ENCODE measurements around the gene AKR1C4. TPM values are rescaled to one million over a fixed set of nuclear protein-coding genes. Genes with fewer than 3 reads are reported as not detected.

Gene AKR1C4
- total RNA-seq, 1 donor: not detected

DNA sequence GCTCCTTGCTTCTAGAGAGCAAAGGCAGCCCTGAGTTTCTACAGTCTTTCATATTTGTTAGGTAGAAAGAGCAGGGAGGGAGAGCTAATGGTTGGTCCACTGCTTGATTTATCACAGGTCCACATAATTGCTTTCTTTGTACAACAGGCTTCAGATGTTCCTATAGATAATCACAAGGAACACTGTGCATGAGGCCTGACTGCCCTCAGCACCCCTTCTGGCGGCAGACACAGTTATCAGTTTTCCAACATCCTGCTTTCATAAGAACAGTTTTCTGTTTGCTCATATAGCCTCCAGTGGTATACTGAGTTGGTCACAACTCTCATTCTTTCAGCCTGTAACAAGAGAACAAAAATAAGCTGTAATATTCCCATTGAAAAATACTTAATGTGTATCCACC, 69.7 kb downstream of the AKR1C4 start:
- no peaks in the 10 kb centered on the region for H3K27me3 ChIP-seq (ENCODE audit: insufficient read depth, low read length)
- H2AFZ ChIP-seq (ENCODE audit: low read length): no peak overlapping the region
- TF ChIP-seq CTCF (IDR thresholded peaks at IDR 0.05; ENCODE audit: extremely low read depth, low read depth, low read length): no peak
- no peaks in the 10 kb centered on the region for H3K36me3 ChIP-seq (ENCODE audit: insufficient read depth, low read length)
- no peak overlapping the region for H3K4me3 ChIP-seq (ENCODE audit: insufficient read depth, low read length)
- no peaks in the 10 kb centered on the region for H4K20me1 ChIP-seq (ENCODE audit: insufficient read depth, low read length)
- no peak for DNase-seq (ENCODE audit: insufficient read length, low spot score, missing footprints)
- no peaks in the 10 kb centered on the region for H3K9me3 ChIP-seq (ENCODE audit: low read depth, low read length)
- H3K4me1 ChIP-seq (ENCODE audit: insufficient read depth, low read length): no peaks in the 10 kb centered on the region
- no peak overlapping the region for H3K27ac ChIP-seq (ENCODE audit: low read depth, low read length)
- H3K79me2 ChIP-seq (ENCODE audit: insufficient read depth, low read length): no peaks in the 10 kb centered on the region
- H3K4me2 ChIP-seq (ENCODE audit: insufficient read depth, low read length): no peak overlapping the region

- no peak for DNase-seq (ENCODE audit: insufficient read length, low spot score, missing footprints)
- no peaks in the 10 kb centered on the region for H4K20me1 ChIP-seq (ENCODE audit: insufficient read depth, low read length)
- no peak overlapping the region for H2AFZ ChIP-seq (ENCODE audit: low read length)
These were observed 70.2 kb downstream of the AKR1C4 start for GRCh38 chr10:5266804-5267203.

DNA sequence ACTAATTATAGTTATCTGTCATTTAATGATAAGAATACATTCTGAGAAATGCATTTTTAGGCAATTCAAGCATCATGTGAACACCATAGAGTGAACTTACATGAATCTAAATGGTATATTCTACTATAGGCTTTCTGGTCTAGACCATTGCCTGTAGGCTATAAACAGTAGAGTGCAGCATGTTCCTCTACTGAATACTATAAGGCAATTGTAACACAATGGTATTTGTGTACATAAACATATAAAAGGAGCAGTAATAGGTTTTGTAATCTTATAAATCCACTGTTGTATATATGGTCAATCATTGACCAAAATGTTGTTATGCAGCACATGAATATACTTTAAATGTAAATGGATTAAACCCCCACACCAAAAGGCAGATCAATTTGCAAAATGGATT, 71.6 kb downstream of the AKR1C4 start:
- H3K9me3 ChIP-seq (ENCODE audit: low read depth, low read length): no peaks in the 10 kb centered on the region
- no peak for DNase-seq (ENCODE audit: insufficient read length, low spot score, missing footprints)
- no peaks in the 10 kb centered on the region for H3K36me3 ChIP-seq (ENCODE audit: insufficient read depth, low read length)
- no peak overlapping the region for H2AFZ ChIP-seq (ENCODE audit: low read length)
- TF ChIP-seq CTCF (IDR thresholded peaks at IDR 0.05; ENCODE audit: extremely low read depth, low read depth, low read length): no peak
- H3K4me2 ChIP-seq (ENCODE audit: insufficient read depth, low read length): no peak overlapping the region
- no peaks in the 10 kb centered on the region for H3K27me3 ChIP-seq (ENCODE audit: insufficient read depth, low read length)
- no peak overlapping the region for H3K4me3 ChIP-seq (ENCODE audit: insufficient read depth, low read length)
- H4K20me1 ChIP-seq (ENCODE audit: insufficient read depth, low read length): no peaks in the 10 kb centered on the region
- no peaks in the 10 kb centered on the region for H3K4me1 ChIP-seq (ENCODE audit: insufficient read depth, low read length)
- no peak overlapping the region for H3K27ac ChIP-seq (ENCODE audit: low read depth, low read length)
- no peaks in the 10 kb centered on the region for H3K79me2 ChIP-seq (ENCODE audit: insufficient read depth, low read length)

More at GRCh38 chr10:5266804-5267203, 70.2 kb downstream of the AKR1C4 start:
- H3K36me3 ChIP-seq (ENCODE audit: insufficient read depth, low read length): no peaks in the 10 kb centered on the region
- no peak overlapping the region for H3K4me3 ChIP-seq (ENCODE audit: insufficient read depth, low read length)
- no peak overlapping the region for H3K27ac ChIP-seq (ENCODE audit: low read depth, low read length)
- no peak for TF ChIP-seq CTCF (IDR thresholded peaks at IDR 0.05; ENCODE audit: extremely low read depth, low read depth, low read length)
- no peak overlapping the region for H3K4me2 ChIP-seq (ENCODE audit: insufficient read depth, low read length)
- H3K27me3 ChIP-seq (ENCODE audit: insufficient read depth, low read length): no peaks in the 10 kb centered on the region
- H3K4me1 ChIP-seq (ENCODE audit: insufficient read depth, low read length): no peaks in the 10 kb centered on the region
- no peaks in the 10 kb centered on the region for H3K79me2 ChIP-seq (ENCODE audit: insufficient read depth, low read length)
- H3K9me3 ChIP-seq (ENCODE audit: low read depth, low read length): no peaks in the 10 kb centered on the region

Other genes with a start within 250 kb of the AKR1C4 start
- gene AKR1C1, start 233.4 kb upstream of the AKR1C4 start, total RNA-seq: 108 and 140 TPM in 2 replicates
- gene AKR1C2, start 193.0 kb upstream of the AKR1C4 start, total RNA-seq: 38.6 and 46.0 TPM in 2 replicates
- gene AKR1C3, start 102.4 kb upstream of the AKR1C4 start, total RNA-seq: 207 and 238 TPM in 2 replicates
- gene AKR1C8, start 11.7 kb upstream of the AKR1C4 start, total RNA-seq: not detected in 2 replicates
- gene UCN3, start 168.1 kb downstream of the AKR1C4 start, total RNA-seq: not detected in 2 replicates
- not detected in 2 replicates for gene TUBAL3, start 208.0 kb downstream of the AKR1C4 start, total RNA-seq
- 51.0 and 74.0 TPM in 2 replicates for gene NET1, start 215.7 kb downstream of the AKR1C4 start, total RNA-seq

Data from osteoblast (primary cell).